ENCODE results near the gene CXADR.

DNA sequence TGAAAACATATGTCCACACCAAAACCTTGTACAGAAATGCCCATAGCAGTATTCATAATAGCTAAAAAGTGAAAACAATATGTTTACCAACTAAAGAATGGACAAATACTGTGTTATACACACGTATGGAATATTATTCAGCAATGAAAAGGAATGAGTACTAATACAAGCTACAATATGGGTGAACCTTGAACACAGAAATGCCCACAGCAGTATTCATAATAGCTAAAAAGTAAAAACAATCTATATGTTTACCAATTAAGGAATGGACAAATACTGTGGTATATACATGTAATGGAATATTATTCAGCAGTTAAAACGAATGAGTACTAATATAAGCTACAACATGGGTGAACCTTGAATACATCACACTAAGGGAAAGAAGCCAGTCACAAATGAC lies 96.8 kb downstream of the CXADR start:
- TF ChIP-seq CTCF (conservative IDR thresholded peaks at IDR 0.05; ENCODE audit: low read length) (no peak), EZH2phosphoT487 (IDR thresholded peaks at IDR 0.05; ENCODE audit: borderline replicate concordance) (no peak)
